Activated gamma-delta T cell treated with Interleukin-2 at 50 U/mL for 16 hours (primary cell): ENCODE measurements around the gene AGAP3.

Source experiments
- DNase-seq: peaks from one replicate; pipeline ENCODE4 v3.0.0-alpha.2; 2020

AGAP3 gene

DNA sequence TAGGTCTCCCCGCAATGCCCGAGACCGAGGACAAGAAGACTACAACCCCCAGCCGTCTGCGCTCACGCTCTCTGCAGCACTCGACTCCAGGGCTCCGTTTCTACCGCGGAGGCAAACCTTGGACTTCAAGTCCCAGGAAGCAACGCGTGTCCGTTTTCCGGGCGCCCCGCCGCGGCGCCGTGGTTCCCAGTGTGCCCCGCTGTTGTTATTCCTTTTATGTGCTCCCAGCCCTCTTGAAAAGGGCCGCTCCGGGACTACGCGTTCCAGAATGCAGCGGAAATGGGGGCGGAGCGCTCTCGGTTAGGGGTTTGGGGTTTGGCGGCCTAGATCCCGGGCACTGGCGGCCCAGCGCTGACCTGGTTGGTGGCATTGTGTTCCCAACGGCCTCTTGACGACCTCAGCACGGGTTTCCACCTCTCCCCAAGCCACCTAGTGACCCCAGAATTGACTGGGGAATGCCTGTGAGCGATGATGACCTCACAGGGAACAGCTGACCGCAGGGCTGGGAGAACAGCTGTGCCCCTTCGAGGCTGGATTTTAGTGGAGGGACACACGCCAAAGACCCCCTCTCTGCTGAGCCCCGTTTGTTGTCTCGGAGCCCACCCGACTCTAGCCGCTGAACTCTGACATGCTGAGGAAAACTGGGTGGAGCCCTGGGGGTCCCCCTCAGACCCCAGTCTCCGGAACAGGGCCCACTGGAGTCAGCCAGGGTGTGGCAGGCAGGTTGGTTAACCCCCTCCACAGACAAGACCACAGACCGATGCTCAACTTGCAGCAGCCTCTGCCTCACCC lies 28.1 kb upstream of the AGAP3 start:
- peak; percentile 96 for DNase-seq

DNA sequence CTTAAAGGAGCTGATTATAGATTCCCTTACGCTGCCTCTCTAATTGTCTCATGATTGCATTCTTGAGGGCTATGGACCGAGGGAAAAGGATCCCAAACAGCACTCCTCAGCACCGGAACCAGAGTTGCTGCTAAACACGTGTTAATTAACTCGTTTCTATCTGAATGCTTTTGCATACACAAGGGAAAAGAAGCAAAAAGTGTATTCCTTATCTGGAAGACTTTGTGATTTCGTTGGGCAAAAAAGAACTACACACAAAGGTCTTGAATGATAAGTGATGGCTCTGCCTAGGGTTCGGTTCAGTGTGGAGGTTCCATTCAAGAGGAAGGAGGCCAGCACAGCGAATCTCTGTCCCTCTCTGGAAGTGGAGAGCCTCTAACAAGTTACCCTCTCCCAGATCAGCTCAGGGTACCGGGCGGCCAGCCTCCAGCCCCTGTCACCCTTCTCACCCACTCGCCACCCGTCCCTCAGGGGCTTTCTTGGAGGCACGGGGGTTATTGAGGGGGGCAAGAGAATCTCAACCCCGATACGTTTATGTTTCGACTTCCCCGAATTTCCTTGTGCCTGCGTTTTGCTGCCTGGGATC lies 27.4 kb upstream of the AGAP3 start:
- DNase-seq = no peak

DNA sequence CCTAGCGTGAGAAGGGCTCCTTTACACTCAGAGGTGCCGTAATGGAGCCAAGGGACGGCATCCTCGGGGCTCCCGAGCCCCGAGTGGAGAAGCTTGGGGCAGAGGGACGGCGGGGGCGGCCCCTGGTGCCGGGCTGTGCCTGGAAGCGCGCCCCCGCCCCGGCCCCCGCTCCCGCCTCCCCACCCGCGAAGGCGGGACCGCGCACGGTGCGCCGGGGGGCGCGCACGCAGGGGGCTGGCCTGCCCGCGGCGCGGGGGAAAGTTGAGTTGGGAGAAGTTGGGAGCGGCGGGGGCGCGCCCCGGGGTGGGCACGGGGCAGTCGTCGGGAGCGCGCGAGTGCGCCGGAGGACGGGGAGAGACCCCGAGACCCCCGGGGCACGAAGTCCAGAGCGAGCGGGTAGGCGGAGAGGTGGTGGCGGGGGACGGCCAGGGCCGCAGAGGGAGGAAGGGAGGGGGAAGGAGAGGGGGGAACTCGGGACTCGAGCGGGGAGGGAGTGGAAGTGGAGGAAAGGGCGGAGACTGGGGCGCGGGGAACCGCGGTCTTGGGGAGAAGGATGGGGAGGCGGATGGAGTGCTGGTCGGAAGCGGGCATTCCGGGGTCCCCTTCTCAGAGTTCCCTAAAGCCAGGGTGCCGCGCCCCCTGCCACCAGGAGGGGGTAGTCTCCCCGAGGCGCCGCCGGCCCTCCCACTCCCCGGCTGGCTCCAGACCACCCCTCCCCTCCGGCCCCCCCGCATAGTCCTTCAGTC lies 26.7 kb upstream of the AGAP3 start, which contains the start of gene SLC4A2:
Gene SLC4A2, plus strand, starts transcription at position 223 of the 746 bp plus-strand sequence. CDS start 2,399 bp downstream, outside the sequence.
- peak; percentile 67 for DNase-seq

DNA sequence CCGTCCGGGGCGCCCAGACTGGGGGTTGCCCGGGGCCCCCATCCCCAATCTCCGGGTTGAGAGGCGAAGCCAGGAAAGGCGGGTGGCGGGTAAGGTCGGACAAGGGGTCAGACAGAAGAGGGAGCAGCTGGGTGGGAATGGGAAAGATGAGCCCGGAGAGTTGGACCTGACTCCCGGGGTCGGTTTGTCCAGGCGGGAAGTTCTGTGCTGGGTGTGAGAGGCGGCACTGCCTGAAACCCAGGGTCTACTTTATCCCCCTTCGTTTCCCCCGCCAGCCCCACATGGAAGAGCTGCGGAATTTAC lies 26.2 kb upstream of the AGAP3 start:
- DNase-seq = no peak

DNA sequence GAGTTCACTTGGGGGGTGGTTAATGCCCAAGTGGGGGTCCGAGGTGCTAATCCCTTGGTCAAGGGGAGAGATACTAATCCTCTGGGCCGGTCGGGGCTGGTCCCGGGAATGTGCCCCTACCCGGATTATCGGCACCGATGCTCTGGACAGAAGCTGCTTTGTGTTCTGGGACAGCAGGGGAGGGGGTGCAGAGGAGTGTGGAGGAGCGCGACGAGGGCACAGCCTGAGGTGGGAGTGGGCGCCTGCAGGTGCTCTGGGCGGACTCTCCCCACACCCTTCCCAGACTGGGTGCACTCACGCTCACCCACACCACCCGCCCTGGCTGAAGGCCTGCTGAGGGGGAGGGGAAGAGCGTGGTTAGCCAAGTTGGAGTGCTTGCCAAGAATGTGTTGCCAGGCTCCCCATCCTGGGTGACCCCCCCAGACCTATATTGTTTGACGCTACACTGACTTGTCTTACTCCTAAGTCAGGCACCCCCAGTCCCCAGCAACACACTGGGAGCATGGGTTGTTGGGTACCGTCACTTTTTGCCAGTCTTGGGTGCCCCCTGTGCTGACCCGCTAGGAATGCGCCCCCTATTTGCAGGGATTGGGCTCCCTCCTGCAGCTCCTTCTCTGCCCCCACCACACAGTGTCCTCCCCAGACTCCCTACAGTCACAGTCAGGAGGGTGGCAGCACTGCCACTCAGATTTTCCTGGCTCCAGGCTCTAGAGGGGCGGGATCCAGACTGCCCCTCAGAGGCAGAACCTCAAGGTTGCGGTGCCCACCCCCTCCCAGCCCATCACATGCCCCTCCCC lies 25.7 kb upstream of the AGAP3 start:
- DNase-seq = no peak

DNA sequence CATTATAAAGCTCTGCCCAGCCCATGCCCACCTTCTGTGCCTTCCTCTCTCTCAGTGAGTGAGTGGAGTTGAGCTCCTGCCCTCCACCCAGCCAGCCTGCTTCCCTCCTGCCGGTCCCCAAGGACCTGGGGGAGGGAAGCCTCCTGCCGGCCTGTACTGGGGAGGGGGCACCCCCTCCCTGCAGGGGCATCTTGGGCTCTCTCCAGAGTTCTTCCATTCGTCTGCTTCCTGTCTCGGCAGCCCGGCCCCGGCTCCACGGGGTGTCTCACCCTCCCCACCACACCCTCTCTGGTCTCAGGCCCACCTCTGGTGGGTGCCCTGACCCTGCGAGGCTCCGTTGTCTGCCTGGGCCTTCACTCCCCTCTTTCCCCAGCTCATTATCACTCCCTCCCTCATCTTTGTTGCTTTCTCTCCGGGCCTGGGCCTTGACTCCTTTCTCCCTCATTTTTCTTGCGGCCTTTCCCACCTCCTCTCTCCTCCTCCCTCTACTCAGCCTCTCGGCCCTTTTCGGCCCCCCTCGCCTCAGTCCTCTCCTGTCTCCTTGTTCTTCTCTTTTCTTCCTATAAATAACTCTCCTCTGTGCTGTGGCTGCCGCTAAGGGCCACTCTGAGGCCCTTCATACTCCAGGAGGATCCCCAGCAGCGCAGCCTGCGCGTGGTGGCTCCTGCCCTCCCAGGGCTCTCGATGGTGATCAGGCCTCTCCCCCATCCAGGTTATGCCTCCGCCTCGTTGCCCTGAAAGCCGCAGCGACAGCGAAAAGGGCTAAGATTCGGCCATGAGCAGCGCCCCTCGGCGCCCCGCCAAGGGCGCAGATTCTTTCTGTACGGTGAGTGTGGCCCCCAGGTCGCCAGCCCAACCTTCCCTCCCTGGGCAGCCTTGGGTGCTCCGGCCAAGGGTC lies 24.8 kb upstream of the AGAP3 start:
- no peak for DNase-seq

DNA sequence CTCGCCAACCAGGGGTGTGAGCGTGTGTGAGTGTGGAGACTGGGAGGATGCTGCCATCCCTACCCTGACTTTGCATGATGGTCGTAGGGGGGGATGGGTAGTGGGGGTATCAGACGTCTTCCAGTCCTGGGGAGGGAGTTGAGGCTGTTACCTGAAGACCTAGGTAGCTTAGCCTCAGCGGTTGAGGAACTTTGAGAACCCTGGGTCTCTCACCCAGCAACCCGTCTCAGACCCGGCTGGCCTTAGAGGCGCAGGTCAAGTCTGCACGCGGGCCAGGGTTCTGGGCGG lies 24.2 kb upstream of the AGAP3 start:
- no peak for DNase-seq

DNA sequence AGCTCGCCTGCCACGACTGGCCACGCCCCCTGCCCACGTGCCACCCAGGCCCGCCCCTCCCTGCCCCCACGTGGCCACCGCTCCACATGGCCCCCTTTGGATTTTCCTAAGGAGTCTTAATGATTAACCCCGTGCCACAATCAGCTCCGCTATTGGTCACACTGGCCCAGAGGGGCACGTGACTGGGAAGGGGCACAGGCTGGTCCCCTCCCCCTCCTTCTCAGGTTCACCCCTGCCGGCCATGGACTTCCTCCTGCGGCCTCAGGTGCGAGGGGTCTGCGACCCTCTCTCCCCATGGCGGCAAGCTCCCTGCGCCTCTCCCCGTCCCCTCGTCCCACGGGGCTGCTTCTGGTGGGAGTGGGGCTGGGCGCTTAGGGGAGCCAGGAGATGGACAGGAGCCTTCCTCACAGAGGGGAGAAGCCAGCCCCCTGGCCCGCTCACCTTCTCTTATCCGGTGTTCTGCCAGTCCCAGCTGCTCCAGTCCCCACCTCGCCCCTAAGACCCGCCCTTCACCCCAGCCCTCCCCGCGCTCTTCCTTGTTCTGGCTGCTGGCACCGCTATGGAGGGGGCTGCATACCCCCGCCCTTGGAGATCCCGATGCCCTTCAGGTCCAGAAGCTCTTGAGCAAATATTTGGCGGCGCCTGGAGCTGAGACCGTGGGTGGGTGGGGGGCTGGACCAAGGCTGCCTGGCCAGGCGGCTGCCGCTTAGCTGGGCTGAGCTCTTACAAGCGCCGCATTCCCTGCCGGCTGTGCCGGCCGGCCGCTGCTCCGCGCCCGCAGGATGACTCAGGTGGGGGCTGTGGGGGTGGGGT lies 23.7 kb upstream of the AGAP3 start:
- no peak for DNase-seq

DNA sequence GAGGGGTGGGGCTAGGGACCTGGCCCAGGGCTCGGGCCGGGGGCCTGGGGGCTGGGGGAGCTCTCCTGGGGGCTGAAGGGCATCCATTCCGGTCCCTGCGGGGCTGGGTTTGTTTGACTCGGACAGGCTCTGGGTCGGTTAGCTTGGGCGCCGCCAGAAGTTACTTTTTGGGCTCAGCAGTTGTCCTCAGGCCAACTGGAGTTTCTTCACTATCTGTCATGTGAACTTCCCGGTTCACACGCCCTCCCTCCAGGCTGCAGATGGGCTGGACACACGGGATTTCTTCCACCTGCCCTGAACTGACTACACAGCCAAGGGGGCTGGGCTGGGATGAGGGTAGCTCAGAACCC lies 23.1 kb upstream of the AGAP3 start:
- DNase-seq = no peak

DNA sequence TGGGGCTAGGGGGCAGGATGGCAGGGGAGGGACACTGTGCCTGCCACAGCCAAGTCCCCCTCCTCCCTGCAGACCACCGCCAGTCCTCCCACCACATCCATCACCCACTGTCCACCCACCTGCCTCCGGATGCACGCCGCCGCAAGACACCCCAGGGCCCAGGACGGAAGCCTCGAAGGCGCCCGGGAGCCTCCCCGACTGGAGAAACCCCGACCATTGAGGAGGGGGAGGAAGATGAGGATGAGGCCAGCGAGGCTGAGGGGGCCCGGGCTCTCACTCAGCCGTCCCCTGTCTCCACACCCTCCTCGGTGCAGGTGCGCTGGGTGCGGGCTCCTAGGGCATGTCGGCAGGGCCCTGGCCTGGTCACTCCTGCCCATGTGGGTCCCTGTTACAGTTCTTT lies 21.8 kb upstream of the AGAP3 start:
- no peak for DNase-seq

DNA sequence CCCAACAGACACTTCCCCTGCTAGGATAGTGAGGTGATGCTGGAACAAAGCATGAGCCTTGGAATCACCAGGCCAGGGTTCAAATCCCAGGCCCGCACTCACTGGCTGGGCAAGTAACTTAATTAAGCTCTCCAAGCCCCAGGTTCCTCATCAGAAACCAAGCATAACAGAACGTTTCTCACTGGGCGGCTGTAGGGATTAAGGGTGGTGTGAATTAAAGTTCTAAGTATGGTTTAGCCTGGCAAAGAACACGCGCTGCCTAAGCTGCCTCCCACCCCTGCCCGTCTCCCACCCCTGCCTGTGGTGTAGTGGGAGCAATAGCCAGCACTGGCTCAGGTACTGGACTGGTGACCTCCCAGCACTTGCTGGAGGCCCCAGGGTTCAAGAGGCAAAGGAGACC lies 21.3 kb upstream of the AGAP3 start:
- no peak for DNase-seq

DNA sequence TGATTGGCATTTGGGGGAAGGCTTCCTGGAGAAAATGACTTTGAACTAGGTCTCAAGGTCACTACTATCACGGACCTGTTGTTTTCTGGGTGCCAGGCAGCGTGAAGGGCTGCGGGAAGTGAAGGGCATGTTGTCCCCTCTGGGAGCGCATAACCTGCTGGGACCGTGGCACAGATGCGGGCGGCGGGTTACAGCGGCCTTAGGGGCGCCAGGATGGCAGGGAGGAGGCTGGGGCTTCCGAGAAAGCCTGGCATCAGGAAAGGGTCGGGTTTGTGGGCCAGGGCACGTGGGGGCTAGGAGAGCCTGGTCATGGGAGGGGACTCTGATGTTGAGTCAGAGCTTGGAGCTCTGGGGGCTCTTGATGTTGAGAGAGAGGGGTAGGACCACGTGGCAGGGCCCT lies 20.8 kb upstream of the AGAP3 start:
- no peak for DNase-seq

DNA sequence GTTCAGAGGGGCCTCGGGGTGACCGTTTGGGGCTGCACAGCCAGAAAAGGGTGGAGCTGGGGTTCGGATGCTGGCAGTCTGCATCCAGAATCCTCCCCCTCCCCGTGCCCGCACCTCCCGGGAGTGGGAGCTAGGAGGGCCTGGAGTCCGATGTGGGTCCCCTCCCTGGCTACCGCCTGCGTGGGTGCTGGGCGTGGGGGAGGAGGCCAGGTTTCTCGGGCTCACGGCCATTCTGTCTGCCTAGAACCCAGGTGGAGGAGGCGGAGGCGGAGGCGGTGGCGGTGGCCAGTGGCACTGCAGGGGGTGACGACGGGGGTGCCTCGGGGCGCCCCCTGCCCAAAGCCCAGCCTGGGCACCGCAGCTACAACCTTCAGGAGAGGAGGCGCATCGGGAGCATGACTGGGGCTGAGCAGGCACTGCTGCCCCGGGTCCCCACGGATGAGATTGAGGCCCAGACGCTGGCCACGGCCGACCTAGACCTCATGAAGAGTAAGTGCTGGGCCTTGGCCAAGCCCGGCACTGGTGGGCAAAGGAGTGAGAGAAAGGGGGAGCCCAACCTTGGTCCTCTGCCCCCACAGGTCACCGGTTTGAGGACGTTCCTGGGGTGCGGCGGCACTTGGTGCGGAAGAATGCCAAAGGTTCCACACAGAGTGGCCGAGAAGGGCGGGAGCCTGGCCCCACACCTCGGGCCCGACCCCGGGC lies 19.9 kb upstream of the AGAP3 start:
- DNase-seq = no peak

DNA sequence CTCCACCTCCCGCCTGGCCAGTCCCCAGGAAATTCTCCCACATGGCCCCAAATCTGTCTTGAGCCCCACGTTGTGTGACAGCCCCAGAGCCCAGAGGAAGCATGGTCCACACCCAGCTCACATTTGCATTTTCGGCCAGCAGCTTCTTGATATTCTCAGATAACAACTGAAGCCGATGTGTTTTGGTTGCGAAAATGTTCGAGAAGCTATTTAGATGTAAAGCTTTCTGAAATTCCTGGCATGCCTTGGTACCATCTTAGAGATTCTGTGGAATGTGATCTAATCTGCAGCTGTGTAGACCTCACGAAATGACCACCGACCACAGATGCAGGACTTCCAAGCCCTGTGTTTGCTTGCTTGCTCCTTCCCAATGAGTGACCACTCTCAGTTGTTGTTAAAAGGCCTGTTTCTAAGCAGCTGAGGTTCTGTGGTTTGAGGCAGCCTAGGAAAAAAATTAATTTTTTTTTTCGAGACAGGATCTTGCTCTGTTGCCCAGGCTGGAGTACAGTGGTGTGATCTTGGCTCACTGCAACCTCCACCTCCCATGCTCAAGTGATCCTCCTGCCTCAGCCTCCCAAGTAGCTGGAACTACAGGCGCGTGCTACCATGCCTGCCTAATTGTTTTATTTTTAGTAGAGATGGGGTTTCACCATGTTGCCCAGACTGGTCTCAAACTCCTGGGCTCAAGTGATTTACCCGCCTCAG lies 18.1 kb upstream of the AGAP3 start:
- no peak for DNase-seq

DNA sequence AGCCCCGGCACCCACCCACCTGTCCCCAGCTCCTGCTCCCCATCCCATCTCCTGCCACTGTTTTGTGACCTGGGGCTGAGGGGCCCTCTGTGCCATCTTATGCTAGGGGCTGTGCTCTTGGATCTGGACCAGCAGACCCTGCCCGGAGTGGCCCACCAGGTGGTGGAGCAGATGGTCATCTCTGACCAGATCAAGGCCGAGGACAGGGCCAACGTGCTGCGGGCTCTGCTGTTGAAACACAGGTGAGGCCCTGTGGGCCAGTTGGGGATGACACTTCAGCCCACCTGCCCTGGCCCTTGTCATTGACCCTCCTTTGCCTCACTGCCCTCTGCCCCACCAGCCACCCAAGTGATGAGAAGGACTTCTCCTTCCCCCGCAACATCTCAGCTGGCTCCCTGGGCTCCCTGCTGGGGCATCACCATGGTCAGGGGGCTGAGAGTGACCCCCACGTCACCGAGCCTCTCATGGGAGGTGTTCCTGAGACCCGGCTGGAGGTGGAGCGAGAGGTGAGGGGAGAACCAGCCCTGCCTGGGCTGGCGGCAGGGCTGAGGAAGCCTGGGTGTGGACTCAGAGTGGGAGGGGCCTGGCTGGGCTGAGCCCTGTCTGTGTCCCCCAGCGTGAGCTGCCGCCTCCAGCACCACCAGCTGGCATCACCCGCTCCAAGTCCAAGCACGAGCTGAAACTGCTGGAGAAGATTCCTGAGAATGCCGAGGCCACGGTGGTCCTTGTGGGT lies 16.3 kb upstream of the AGAP3 start:
- no peak for DNase-seq

DNA sequence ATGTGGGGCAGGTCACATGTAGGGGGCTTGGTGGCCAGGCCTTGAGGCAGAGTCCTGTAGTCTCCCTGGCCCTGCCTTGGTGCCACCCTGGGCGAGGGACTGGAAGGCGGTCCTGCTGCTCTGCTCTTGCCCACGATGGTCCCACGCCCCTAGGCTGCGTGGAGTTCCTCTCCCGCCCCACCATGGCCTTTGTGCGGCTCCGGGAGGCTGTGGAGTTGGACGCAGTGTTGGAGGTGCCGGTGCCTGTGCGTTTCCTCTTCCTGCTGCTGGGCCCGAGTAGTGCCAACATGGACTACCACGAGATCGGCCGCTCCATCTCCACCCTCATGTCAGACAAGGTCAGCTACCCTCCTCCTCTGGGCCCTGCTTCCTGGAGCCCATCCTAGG lies 15.7 kb upstream of the AGAP3 start:
- no peak for DNase-seq

DNA sequence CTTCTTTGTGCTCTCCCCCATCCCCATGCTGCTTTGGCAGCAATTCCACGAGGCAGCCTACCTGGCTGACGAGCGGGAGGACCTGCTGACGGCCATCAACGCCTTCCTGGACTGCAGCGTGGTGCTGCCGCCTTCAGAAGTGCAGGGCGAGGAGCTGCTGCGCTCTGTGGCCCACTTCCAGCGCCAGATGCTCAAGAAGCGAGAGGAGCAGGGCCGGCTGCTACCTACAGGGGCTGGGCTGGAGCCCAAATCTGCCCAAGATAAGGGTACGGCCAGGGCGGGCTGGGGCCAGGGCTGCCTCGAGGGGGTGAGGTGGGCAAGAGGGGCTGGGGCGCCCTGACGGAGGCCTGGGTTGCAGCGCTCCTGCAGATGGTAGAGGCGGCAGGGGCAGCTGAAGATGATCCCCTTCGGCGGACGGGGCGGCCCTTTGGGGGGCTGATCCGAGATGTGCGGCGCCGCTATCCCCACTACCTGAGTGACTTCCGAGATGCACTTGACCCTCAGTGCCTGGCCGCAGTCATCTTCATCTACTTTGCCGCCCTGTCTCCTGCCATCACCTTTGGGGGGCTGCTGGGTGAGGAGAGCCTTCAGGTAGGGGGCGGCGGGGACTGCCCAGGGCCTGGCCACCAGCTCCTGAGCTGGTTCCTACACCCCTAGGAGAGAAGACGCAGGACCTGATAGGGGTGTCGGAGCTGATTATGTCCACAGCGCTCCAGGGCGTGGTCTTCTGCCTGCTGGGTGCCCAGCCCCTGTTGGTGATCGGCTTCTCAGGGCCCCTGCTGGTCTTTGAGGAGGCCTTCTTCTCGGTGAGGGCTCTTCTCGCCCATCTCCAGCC lies 15.0 kb upstream of the AGAP3 start:
- DNase-seq = no peak

DNA sequence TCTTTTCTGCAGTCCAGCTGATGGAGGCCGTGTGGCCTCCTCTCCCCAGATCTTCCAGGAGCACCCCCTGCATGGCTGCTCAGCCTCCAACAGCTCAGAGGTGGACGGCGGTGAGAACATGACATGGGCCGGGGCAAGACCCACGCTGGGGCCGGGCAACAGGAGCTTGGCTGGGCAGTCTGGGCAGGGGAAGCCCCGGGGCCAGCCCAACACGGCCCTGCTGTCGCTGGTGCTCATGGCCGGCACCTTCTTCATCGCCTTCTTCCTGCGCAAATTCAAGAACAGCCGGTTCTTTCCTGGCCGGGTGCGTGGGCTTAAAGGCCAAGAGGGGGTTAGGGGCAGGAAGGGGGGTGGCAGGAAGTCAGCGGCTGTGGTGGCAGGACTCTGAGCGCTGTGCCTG lies 12.3 kb upstream of the AGAP3 start:
- DNase-seq = no peak
